NCI-H82 (cell line): ENCODE measurements around the gene ALDH3A1.

Source experiments
- DNase-seq: peaks from one replicate; lab custom pipeline; 2025; lab: John Stamatoyannopoulos, UW

ALDH3A1 gene

DNA sequence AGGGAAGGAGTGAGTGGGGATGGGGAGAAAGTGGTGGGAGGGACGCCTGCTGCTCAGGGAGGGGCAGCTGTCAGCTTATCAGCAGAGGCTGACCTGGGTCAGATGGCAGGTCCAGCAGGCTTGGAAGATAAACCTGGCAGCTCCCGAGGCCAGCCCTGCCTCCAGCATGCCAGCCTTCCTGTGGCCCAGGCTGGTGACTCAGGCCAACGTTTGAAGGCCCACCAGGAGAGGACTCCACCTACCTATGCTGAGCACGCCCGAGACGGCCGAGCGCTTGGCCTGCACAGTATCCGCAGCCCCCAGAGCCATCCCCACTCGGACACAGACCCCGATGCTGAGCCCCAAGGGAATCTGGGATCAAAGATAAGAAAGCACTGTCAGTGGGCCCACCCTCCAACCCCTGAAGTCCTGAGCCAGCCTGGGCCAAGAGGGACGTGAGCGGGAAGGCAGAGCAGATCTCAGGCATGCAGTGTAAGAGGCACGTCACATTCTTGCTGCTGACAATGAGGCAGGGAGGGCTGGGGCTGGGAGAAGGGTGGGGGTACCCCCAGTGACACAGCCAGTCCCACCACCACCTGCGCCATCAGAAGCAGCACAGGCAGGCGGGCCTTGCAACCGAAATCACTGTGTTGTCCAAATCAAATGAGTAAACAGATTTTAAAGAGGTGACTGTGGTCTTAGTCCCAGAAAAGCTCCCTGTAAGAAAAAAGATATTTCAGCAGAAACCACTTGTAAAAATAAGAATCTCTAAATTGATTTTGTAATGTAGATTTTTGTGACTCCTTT is 44.1 kb downstream of the ALDH3A1 start:
- peak; percentile 70 for DNase-seq

DNA sequence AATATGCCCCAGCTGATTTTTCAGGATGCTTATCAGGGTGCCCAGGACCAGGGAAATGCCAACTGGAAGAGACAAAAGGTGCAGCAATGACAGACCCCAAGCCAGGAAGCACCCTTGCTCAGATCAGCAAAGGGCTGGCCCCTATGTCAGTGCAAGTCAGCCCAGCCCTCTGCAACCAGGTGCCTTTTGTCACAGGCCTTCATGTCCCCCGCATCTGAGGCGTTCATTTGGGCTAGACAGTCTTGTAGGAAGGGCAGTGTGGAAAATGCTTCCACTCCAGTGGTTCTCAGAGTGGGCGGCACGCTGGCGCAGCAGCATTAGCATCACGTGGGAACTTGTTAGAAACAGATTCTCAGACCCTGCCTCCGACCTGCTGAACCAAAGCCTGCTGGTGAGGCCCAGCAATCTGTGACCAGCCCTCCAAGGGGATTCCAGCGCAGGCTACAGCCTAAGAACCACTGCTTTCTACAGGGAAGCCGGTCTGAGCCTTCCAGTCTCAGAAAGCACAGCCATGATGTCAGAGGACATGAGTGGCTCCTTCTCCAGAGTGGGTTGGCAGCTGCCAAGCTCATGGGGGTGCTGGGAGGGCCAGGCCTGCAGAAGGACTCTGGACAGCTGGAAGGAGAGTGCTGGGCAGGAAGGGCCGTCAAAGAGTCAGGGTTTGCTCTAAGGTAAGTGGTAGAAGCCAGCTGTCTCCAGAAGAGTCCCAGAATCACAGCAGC is 44.8 kb downstream of the ALDH3A1 start:
- no peak for DNase-seq

- DNase-seq, result peak; percentile 22
These were observed 45.9 kb downstream of the ALDH3A1 start for GRCh38 chr17:19702217-19702641.
